OCI-LY7 (cell line): ENCODE results near the gene PSKH1. TPM values are rescaled to one million over a fixed set of nuclear protein-coding genes. Genes with fewer than 3 reads are reported as not detected.

Experiments used
- BruUV-seq: library from RNA; stranded (reverse); fragments of 400-500 nt; replicated peaks from 2 replicates; lab custom pipeline; 2021; lab: Mats Ljungman, UMichigan
- CTCF ChIA-PET: fragments of 300-600 bp; sonication (Branson Sonifier 250); formaldehyde crosslinking; loops from one replicate; lab custom pipeline; 2022; ENCODE audit warnings: antibody characterized with exemption; ENCODE audit not compliant: unreplicated experiment; lab: Charles Lee
- POLR2A ChIA-PET: fragments of 300-600 bp; sonication (Branson Sonifier 250); formaldehyde crosslinking; loops from one replicate; lab custom pipeline; 2022; ENCODE audit warnings: antibody characterized with exemption; lab: Charles Lee
- DNase-seq: peaks from one replicate; pipeline ENCODE4 v3.0.0-alpha.2; 2015; ENCODE audit warnings: low spot score
- H2AFZ ChIP-seq: fragments of 200-600 bp; sonication (generic), shearing (Covaris generic); 2 replicates; pipeline ENCODE4 v1.6.1; 2014; ENCODE audit warnings: mild to moderate bottlenecking, antibody characterized with exemption, low read length, moderate library complexity
- H3K27ac ChIP-seq: fragments of 200-600 bp; sonication (generic); 2 replicates; pipeline ENCODE4 v1.5.1; 2014; ENCODE audit warnings: mixed run types, low read depth, mild to moderate bottlenecking, moderate library complexity, low read length, inconsistent platforms; ENCODE audit not compliant: poor library complexity, severe bottlenecking
- H3K36me3 ChIP-seq: fragments of 200-600 bp; sonication (generic); 2 replicates; pipeline ENCODE4 v1.6.1; 2014; ENCODE audit warnings: mild to moderate bottlenecking, antibody characterized with exemption, low read length, moderate library complexity, mixed read lengths; ENCODE audit not compliant: insufficient read depth
- H3K4me1 ChIP-seq: fragments of 200-600 bp; sonication (generic); 2 replicates; pipeline ENCODE4 v1.5.1; 2014; ENCODE audit warnings: mild to moderate bottlenecking, low read length; ENCODE audit not compliant: insufficient read depth, poor library complexity, severe bottlenecking
- H3K4me2 ChIP-seq: fragments of 200-600 bp; sonication (generic); 2 replicates; pipeline ENCODE4 v1.6.1; 2014; ENCODE audit warnings: mild to moderate bottlenecking, low read length
- H3K4me3 ChIP-seq: fragments of 200-600 bp; sonication (generic); 2 replicates; pipeline ENCODE4 v1.5.1; 2014; ENCODE audit warnings: mild to moderate bottlenecking, low read depth, low read length; ENCODE audit not compliant: poor library complexity, severe bottlenecking
- H3K79me2 ChIP-seq: fragments of 200-600 bp; sonication (generic); 2 replicates; pipeline ENCODE4 v1.6.1; 2016; ENCODE audit warnings: low read depth, mild to moderate bottlenecking, low read length, moderate library complexity, mixed read lengths; ENCODE audit not compliant: insufficient read depth
- H3K9me2 ChIP-seq: fragments of 200-600 bp; sonication (generic); 2 replicates; pipeline ENCODE4 v1.6.1; 2016; ENCODE audit warnings: mild to moderate bottlenecking, low read length, mixed read lengths; ENCODE audit not compliant: insufficient read depth
- H3K9me3 ChIP-seq: fragments of 200-600 bp; sonication (generic); 2 replicates; pipeline ENCODE4 v1.6.1; 2014; ENCODE audit warnings: mild to moderate bottlenecking, mixed run types, low read length, mixed read lengths
- H4K20me1 ChIP-seq: fragments of 200-600 bp; sonication (generic); 2 replicates; pipeline ENCODE4 v1.6.1; 2014; ENCODE audit warnings: mild to moderate bottlenecking, antibody characterized with exemption, low read length, moderate library complexity, mixed read lengths; ENCODE audit not compliant: insufficient read depth
- EZH2phosphoT487 ChIP-seq: fragments of 200-600 bp; sonication (generic); IDR thresholded peaks from 2 replicates; pipeline ENCODE4 v1.6.1; 2018; ENCODE audit warnings: low read depth, borderline replicate concordance, mild to moderate bottlenecking, mixed run types, antibody characterized with exemption, low read length, moderate library complexity, mixed read lengths
- intact Hi-C: fragments of 100-400 bp; cut with micrococcal nuclease; formaldehyde crosslinking; loops from one replicate; pipeline ENCODE4 v1.10.0; 2022; ENCODE audit not compliant: unreplicated experiment
- total RNA-seq, 2 experiments: library from RNA; depleted of rRNA in 1 of 2; stranded (reverse); fragments of >200 nt in 1 of 2; shearing (Covaris generic) in 1 of 2; gene quantifications; 2 replicates each; pipeline ENCODE4 v1.2.3, GENCODE V29; 2014 to 2022
- TF ChIP-seq, protein P1 (sequence below): fragments of 200-600 bp; sonication (generic); conservative IDR thresholded peaks from 2 replicates; pipeline ENCODE4 v1.5.1; 2014; ENCODE audit warnings: mild to moderate bottlenecking, antibody characterized with exemption, low read length, moderate library complexity, mixed read lengths

PSKH1 gene
- total RNA-seq, 2 experiments from 2014 or later: 10.4 to 27.1 TPM

DNA sequence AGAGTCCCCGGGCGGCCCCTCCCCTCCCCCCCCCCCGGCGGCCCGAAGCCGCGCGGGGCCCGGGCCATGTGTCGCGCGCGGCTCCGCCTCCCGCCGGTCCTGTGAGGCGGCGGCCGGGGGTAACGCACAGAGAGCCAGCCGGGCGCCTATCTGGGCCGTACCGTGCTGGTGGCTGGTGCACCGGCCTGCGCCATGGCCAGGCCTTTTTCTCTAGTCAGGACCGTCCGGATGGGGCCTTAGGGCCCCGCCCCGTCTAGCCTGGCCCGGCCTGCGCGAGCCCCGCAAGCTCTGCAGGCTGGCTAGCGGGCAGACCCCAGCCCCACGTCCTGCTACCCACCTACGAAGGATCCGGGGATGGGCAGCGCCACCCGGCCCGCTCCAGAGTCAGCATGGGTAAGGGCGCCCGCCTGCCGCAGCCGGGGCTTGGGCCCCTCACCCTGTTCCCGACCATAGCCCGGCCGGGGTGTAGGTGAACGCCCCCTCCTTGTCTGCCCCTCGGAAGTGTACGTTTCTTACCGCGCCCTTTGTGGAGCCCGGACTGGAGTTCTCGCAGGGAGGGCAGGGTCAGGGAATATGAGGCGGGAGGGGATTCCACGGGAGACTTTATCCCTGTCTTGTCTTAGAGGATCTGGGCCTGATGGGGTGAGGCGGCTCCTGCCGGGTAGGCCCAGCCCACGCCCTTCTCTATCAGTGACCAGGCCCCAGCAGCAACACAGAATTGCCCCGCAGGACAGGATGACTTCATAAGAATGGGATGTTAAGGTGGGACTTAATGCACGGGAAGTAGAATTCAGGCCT lies 45.8 kb upstream of the PSKH1 start, which contains the start of gene CENPT:
TSS of gene CENPT (minus strand) at position 630 of the 798 bp plus-strand sequence. CDS start 13,834 bp downstream, outside the sequence.
- H3K79me2 ChIP-seq: peaks cover 88% of the 10 kb centered on the region

DNA sequence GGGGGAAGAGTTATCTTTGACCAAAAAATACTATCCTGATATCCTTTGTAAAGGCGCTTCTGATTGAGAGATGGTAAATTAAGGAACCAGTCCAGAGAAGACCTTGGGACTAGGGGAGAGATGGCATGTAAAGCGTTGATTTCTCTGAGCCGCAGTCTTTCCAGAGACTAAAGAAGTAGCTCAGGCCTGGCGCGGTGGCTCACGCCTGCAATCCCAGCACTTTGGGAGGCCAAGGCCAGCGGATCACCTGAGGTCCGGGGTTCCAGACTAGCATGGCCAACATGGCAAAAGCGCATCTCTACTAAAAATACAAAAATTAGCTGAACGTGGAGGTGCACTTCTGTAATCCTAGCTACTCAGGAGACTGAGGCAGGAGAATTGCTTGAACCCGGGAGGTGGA lies 44.9 kb upstream of the PSKH1 start:
- peaks cover 38% of the 10 kb centered on the region for H3K4me1 ChIP-seq
- peaks cover 16% of the 10 kb centered on the region for H4K20me1 ChIP-seq
- TSS peak; percentile 47 for BruUV-seq
- peak overlapping the region; percentile 99 for H3K4me3 ChIP-seq
- POLR2A ChIA-PET: interaction anchor here (0.5 to 0.9 kb wide), 3 partner anchors 13 to 129 kb away, joined by 3 to 4 read pairs (median 3); partner anchors contain the start of gene GFOD2
- no peak overlapping the region for H3K27ac ChIP-seq
- TF ChIP-seq EZH2phosphoT487: no peak
- TF ChIP-seq, protein P1, sequence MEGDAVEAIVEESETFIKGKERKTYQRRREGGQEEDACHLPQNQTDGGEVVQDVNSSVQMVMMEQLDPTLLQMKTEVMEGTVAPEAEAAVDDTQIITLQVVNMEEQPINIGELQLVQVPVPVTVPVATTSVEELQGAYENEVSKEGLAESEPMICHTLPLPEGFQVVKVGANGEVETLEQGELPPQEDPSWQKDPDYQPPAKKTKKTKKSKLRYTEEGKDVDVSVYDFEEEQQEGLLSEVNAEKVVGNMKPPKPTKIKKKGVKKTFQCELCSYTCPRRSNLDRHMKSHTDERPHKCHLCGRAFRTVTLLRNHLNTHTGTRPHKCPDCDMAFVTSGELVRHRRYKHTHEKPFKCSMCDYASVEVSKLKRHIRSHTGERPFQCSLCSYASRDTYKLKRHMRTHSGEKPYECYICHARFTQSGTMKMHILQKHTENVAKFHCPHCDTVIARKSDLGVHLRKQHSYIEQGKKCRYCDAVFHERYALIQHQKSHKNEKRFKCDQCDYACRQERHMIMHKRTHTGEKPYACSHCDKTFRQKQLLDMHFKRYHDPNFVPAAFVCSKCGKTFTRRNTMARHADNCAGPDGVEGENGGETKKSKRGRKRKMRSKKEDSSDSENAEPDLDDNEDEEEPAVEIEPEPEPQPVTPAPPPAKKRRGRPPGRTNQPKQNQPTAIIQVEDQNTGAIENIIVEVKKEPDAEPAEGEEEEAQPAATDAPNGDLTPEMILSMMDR: no peak
- no peak overlapping the region for H2AFZ ChIP-seq
- no peaks in the 10 kb centered on the region for H3K9me2 ChIP-seq
- peaks cover 35% of the 10 kb centered on the region for H3K36me3 ChIP-seq
- CTCF ChIA-PET: interaction anchor here (0.5 kb wide), 1 partner anchor 25 kb away, joined by 3 read pairs; the partner anchor contains the start of gene EDC4
- intact Hi-C loops: no loop called here
- peak overlapping the region; percentile 82 for H3K4me2 ChIP-seq
- peaks cover 93% of the 10 kb centered on the region for H3K79me2 ChIP-seq
- no peaks in the 10 kb centered on the region for H3K9me3 ChIP-seq
- DNase-seq: no peak

More for the DNA sequence above, 45.8 kb upstream of the PSKH1 start, which contains the start of gene CENPT:
- TF ChIP-seq EZH2phosphoT487: no peak
- TF ChIP-seq, protein P1: no peak
- ChIA-PET CTCF (interaction anchor here (1.2 kb wide), 1 partner anchor 14 kb away, joined by 5 read pairs; no protein-coding TSS in a partner anchor), POLR2A (interaction anchor here (1.4 kb wide), 1 partner anchor 40 kb away, joined by 7 read pairs; the partner anchor contains the start of genes RANBP10 and TSNAXIP1)
- no TSS peak for BruUV-seq
- peak; percentile 77 for DNase-seq
- peak within 1 kb of the TSS; percentile 99 for H3K4me3 ChIP-seq
- peaks cover 38% of the 10 kb centered on the region for H3K4me1 ChIP-seq
- intact Hi-C loops: no loop called here
- H3K27ac ChIP-seq: peak within 1 kb of the TSS; percentile 80
- peak within 1 kb of the TSS; percentile 98 for H3K4me2 ChIP-seq
- peaks cover 32% of the 10 kb centered on the region for H3K36me3 ChIP-seq
- no peaks in the 10 kb centered on the region for H3K9me3 ChIP-seq
- peaks cover 16% of the 10 kb centered on the region for H4K20me1 ChIP-seq
- H3K9me2 ChIP-seq: no peaks in the 10 kb centered on the region
- peak within 1 kb of the TSS; percentile 54; the same call in 1 of the 2 replicates for H2AFZ ChIP-seq
